GM12892 (cell line): Measurements from ENCODE around the gene SRD5A1.

Source experiments
- POLR2A ChIP-seq: IDR thresholded peaks from 2 replicates; pipeline ENCODE4 v1.6.1; 2011; ENCODE audit warnings: low read depth, low read length, control low read depth
- POLR2AphosphoS5 ChIP-seq: IDR thresholded peaks from 2 replicates; pipeline ENCODE4 v1.6.1; 2011; ENCODE audit warnings: low read depth, low read length, control low read depth
- TAF1 ChIP-seq: IDR thresholded peaks from 2 replicates; pipeline ENCODE4 v1.6.1; 2011; ENCODE audit warnings: low read depth, mild to moderate bottlenecking, control low read depth, low read length, borderline replicate concordance

GRCh38 chr5:6634306-6634705, 1.1 kb downstream of the SRD5A1 start:
- TF ChIP-seq POLR2A (no peak), TAF1 (no peak), POLR2AphosphoS5 (no peak)
